Stomach smooth muscle (tissue), 2 donors: ENCODE results near the gene KCNB1.
A peak's percentile ranks its signal among the peaks of the same experiment; 100 is the strongest.

Source experiments
- H3K27ac ChIP-seq: one replicate; pipeline ENCODE4 v1.7.0; 2013; ENCODE audit warnings: mild to moderate bottlenecking, low read length, inconsistent platforms
- H3K27me3 ChIP-seq, 2 donors: one replicate each; pipeline ENCODE4 v1.7.0; 2013; ENCODE audit warnings: low read length in 2 of 2; ENCODE audit not compliant: insufficient read depth in 2 of 2, control insufficient read depth in 1 of 2
- H3K36me3 ChIP-seq, 2 donors: one replicate each; pipeline ENCODE4 v1.7.0; 2013; ENCODE audit warnings: low read length in 2 of 2; ENCODE audit not compliant: control insufficient read depth in 2 of 2, insufficient read depth in 2 of 2
- H3K4me1 ChIP-seq: one replicate; pipeline ENCODE4 v1.7.0; 2013; ENCODE audit warnings: low read length; ENCODE audit not compliant: control insufficient read depth, insufficient read depth
- H3K4me3 ChIP-seq, 2 donors: one replicate each; pipeline ENCODE4 v1.7.0; 2013; ENCODE audit warnings: low read length in 2 of 2
- H3K9ac ChIP-seq, 2 donors: one replicate each; pipeline ENCODE4 v1.7.0; 2013; ENCODE audit warnings: low read length in 2 of 2, mild to moderate bottlenecking in 1 of 2
- H3K9me3 ChIP-seq, 2 donors: one replicate each; pipeline ENCODE4 v1.7.0; 2013; ENCODE audit warnings: low read length in 2 of 2; ENCODE audit not compliant: control insufficient read depth in 2 of 2
- donor health status: healthy.
- donor health status: Pancreatic carcinoma.

Gene KCNB1

DNA sequence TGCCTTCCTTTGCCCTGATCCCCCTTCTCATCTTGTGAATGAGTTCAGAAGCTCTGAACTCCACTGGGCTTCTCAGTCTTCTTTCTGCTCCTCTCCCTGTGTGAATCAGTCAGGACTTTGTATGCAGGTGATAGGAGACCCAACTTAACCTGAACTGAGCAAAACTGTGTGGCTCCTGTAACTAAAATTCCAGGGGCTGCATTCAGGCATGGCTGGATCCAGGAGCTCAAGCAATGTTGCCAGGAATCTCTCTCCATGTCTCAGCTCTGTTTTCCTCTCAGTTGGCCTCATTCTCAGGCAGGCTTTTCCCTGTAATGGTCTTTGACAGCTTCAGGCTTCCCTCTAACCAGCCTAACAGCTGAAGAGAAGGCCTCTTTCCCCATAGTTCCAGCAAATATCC lies 153.7 kb downstream of the KCNB1 start:
- H3K4me1 ChIP-seq: peaks cover 8% of the 10 kb centered on the region

DNA sequence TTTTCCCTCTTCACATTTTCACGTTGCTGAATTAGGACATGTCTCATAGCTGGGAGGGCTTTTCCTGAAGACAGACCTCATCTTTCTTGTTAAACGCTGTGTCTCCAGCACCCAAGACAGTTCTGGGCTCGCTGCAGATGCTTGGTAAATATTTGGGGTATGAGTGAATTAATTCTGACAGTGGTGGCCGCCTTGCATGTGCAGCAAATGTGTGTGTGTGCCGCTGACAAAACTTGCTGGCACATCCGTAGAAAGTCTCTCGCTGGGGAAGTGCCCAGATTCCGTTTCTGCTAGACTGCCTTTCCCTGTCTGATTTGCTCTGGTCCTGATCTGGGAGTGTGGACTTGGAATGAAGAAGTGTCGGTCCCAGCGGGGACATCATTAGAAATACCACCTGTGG lies 156.4 kb downstream of the KCNB1 start:
- peaks cover 4 to 6% of the 10 kb centered on the region in 2 donors for H3K27me3 ChIP-seq
- H3K27ac ChIP-seq: no peak overlapping the region
- no peaks in the 10 kb centered on the region for H3K36me3 ChIP-seq
- H3K4me1 ChIP-seq: peaks cover 8% of the 10 kb centered on the region
- no peak overlapping the region for H3K9ac ChIP-seq
- peak overlapping the region in 1 of 2 donors; percentile 8 for H3K4me3 ChIP-seq
- H3K9me3 ChIP-seq: no peaks in the 10 kb centered on the region

More for the DNA sequence above, 153.7 kb downstream of the KCNB1 start:
- H3K27ac ChIP-seq: no peak overlapping the region
- no peaks in the 10 kb centered on the region for H3K9me3 ChIP-seq
- H3K36me3 ChIP-seq: no peaks in the 10 kb centered on the region
- no peak overlapping the region for H3K9ac ChIP-seq
- H3K4me3 ChIP-seq: no peak overlapping the region
- H3K27me3 ChIP-seq: peaks cover 0 to 8% of the 10 kb centered on the region in 2 donors

DNA sequence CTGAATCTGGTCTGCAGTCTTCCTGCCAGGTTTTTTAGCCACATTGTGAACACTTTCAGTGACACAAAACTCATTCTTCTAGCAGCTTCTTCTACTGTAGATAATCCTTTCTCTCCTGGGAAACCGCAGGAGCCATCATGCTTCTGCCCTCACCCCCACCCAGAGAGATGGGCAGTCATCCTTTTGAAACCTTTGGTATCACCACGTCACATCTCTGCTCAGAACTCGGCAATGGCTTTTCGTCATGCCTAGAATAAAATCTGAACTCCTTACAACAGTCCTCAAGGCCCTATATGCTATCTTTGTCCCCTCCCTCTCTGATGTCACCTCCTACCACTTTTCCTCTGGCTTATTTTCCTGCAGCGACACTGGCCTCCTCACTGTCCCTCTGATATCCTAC lies 158.2 kb downstream of the KCNB1 start:
- Histone ChIP-seq H3K9ac (no peak overlapping the region), H3K4me3 (no peak overlapping the region), H3K27ac (no peak overlapping the region), H3K9me3 (no peaks in the 10 kb centered on the region), H3K4me1 (peaks cover 10% of the 10 kb centered on the region), H3K36me3 (no peaks in the 10 kb centered on the region), H3K27me3 (peaks cover 16 to 19% of the 10 kb centered on the region in 2 donors)

DNA sequence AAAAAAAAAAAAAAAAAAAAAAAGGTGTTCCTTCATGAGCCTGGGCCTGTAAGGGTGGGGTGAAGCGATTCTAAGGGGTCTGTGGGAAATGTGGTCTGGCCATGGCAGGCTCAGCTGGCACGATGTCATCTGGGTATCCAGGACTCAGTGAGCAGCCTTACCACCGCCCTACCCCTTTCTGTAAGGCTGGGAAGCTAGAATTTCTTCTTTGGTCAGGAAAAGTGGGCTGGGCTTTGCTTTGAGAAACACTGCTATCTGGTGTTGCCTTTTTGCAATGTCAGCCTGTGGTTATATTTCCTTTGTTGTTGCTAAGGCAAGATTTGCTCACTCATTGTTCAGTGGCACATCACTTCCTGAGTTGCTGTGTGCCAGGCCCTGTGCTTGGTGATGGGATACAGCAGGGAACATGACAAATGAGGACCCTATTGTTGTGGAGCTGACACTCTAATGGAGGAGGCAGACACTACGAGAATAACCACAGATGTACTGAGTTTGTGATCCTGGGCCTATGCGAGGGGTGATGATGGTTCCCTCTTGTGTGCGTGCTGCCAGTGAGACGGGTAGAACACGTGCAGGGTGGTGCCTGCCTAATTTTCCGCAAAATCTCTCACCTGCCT lies 158.7 kb downstream of the KCNB1 start:
- H3K36me3 ChIP-seq: no peaks in the 10 kb centered on the region
- no peaks in the 10 kb centered on the region for H3K9me3 ChIP-seq
- peaks cover 16% of the 10 kb centered on the region for H3K4me1 ChIP-seq
- H3K27ac ChIP-seq: no peak overlapping the region
- H3K4me3 ChIP-seq: no peak overlapping the region
- H3K27me3 ChIP-seq: peaks cover 21 to 24% of the 10 kb centered on the region in 2 donors
- no peak overlapping the region for H3K9ac ChIP-seq

DNA sequence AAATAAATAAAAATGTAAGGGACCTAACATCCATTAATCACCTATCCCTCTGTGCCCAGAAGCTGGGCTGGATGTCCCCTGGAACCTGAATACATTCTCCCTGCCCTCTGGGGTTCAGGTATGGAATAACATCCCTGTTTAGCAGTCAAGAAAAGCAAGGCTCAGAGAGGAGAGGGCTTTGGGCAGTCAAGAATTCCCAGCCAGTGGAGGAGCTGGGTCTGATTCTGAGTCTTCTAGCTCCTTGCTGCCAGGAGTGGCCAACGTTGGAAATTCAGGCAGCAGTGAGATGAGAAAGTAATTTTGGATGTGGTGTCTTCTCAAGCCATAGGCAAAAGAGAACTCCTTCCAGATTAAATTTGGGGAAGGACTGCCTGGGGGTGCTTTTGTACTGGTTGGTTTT lies 162.0 kb downstream of the KCNB1 start:
- H3K9me3 ChIP-seq: no peaks in the 10 kb centered on the region
- H3K4me1 ChIP-seq: peaks cover 15% of the 10 kb centered on the region
- no peak overlapping the region for H3K4me3 ChIP-seq
- no peaks in the 10 kb centered on the region for H3K36me3 ChIP-seq
- H3K27ac ChIP-seq: no peak overlapping the region
- H3K27me3 ChIP-seq: peaks cover 32 to 35% of the 10 kb centered on the region in 2 donors
- no peak overlapping the region for H3K9ac ChIP-seq

DNA sequence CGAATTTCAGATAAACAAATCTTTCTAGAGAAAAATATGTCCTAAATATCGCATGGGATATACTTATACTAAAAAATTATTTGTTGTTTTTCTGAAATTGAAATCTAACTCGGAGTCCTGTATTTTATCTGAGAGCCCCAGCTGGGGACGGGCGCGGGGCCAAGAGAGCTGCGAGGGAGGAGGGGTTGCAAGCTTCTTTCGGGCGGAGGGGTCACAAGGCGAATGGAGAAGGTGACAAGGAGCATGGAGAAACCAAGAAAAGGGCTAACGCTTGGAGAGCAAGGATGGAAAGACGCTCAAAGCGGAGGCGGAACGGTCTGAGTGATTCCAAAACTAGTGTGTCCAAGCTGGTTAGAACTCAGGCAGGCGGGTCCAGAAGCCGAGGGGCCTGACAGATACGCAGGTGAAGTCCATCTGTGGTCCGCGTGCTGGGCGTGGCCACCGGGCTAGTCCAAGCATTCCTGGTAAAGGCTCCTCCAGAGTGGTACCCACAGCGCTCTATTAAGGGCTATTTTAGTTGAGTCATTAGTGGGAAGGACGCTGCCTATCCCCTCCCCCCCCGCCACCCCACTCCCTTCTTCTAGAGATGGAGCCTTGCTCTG lies 163.2 kb downstream of the KCNB1 start:
- H3K4me3 ChIP-seq: peak overlapping the region in 1 of 2 donors; percentile 65
- H3K27ac ChIP-seq: no peak overlapping the region
- H3K27me3 ChIP-seq: peaks cover 32 to 35% of the 10 kb centered on the region in 2 donors

DNA sequence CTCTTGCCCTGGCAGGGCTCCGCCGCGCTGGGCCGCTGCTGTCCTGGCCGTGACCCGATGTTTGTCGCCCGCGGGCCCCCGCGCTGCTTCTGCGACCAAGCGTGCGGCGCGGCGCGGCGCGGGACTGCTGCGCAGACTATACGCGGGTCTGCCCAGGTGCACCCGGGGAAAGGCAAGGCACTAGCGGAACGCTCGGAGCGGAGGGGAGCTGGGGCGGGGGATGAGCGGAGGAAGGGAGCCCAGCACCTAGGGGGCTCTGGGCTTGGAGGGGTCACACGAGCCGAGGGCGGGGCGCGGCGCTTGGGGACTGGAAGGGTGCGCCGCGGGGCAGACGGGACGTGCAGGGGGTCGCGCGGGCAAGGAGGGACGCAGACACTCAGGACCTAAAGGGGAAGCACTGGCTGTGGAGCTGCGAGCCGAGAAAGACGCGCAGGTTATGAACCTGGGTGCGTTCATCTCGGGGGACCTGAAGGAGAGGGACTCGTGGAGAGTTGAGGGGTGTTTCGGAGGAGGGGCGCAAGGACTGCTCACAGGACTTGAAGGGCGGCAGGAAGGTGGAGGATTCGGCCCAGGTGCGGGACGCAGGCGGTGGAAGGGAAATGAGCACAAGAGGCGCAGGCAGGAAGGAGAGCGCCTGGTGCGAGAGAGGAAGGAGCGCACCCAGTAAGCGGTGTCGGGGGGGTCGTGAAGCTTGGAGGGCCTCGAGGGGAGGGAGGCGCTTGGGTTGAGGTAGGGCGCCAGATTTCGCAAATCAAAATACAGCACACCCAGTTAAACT lies 163.8 kb downstream of the KCNB1 start:
- H3K9me3 ChIP-seq: no peaks in the 10 kb centered on the region
- no peak overlapping the region for H3K9ac ChIP-seq
- H3K4me3 ChIP-seq: peak overlapping the region; percentile 31 to 65

More for the DNA sequence above, 163.2 kb downstream of the KCNB1 start:
- peaks cover 15% of the 10 kb centered on the region for H3K4me1 ChIP-seq
- H3K9ac ChIP-seq: no peak overlapping the region
- H3K9me3 ChIP-seq: no peaks in the 10 kb centered on the region
- no peaks in the 10 kb centered on the region for H3K36me3 ChIP-seq

DNA sequence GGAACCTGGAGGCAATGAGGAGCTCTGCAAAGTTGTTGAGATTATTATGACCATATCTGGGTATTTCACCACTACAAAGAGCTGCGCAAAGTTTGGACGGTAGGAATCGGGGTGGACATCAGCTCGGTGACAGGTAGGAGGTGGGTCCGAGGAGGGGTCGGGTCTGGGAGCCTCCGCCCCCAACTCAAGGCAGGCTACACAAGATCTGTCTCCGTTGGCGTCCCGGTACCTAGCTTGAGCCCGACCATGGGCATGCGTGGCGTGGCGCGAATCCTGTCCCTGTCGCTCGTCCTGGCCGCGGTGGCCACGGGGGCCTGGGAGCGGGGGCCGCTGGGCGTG lies 164.4 kb downstream of the KCNB1 start:
- H3K27me3 ChIP-seq: peaks cover 32 to 35% of the 10 kb centered on the region in 2 donors
- peaks cover 15% of the 10 kb centered on the region for H3K4me1 ChIP-seq
- H3K36me3 ChIP-seq: no peaks in the 10 kb centered on the region
- peak overlapping the region in 1 of 2 donors; percentile 65 for H3K4me3 ChIP-seq
- H3K9me3 ChIP-seq: no peaks in the 10 kb centered on the region
- no peak overlapping the region for H3K9ac ChIP-seq
- H3K27ac ChIP-seq: no peak overlapping the region

More for the DNA sequence above, 163.8 kb downstream of the KCNB1 start:
- H3K27ac ChIP-seq: no peak overlapping the region
- peaks cover 15% of the 10 kb centered on the region for H3K4me1 ChIP-seq
- H3K27me3 ChIP-seq: peaks cover 32 to 35% of the 10 kb centered on the region in 2 donors
- H3K36me3 ChIP-seq: no peaks in the 10 kb centered on the region

DNA sequence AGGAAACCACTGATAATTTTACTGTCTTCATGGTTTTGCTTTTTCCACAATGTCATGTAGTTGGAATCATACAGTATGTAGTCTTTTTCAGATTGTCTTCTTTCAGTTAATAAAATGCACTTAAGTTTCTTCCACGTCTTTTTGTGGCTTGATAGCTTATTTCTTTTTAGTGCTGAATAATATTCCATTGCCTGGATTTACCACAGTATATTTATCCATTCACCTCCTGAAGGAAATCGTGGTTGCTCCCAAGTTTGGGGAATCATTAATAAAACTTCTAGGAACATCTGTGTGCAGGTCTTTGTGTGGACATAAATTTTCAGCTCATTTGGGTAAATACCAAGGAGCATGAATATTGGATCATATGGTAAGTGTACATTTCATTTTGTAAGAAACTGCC lies 165.8 kb downstream of the KCNB1 start:
- Histone ChIP-seq H3K27me3 (peaks cover 29 to 35% of the 10 kb centered on the region in 2 donors), H3K4me3 (no peak overlapping the region), H3K9ac (no peak overlapping the region), H3K4me1 (peaks cover 15% of the 10 kb centered on the region), H3K27ac (no peak overlapping the region), H3K36me3 (no peaks in the 10 kb centered on the region), H3K9me3 (no peaks in the 10 kb centered on the region)

DNA sequence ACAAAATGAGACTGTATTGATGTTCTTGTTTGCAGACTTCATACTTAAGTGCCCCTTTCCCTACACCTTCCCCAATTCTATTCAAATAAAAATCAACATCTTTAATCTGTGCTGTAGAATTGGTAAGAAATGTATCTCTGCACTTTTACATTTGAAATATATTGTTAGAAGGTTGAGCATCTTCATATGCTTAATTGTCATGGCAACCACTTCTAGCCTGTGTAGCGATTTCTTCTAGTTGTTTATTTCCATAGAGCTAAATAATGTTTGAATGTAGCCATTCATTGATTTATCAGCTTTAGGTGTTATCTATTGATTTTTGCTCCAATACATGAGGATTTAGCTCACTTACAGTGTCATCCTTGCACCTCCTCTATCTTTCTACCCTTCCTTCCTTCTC lies 166.9 kb downstream of the KCNB1 start:
- Histone ChIP-seq H3K27me3 (peaks cover 22 to 27% of the 10 kb centered on the region in 2 donors), H3K36me3 (no peaks in the 10 kb centered on the region), H3K4me3 (no peak overlapping the region), H3K9ac (no peak overlapping the region), H3K4me1 (peaks cover 15% of the 10 kb centered on the region), H3K9me3 (no peaks in the 10 kb centered on the region), H3K27ac (no peak overlapping the region)
